GM12873 (cell line): Measurements from ENCODE around the gene ITPK1.

Experiments
- CTCF ChIP-seq: IDR thresholded peaks from 2 replicates; pipeline ENCODE4 v1.5.1; 2012; ENCODE audit warnings: low read depth, mild to moderate bottlenecking, moderate library complexity, low read length, control low read depth; ENCODE audit not compliant: insufficient read depth; ENCODE audit errors: missing control alignments

The ITPK1 gene

GRCh38 chr14:92937051-92937937 lies 178.4 kb downstream of the ITPK1 start:
- no peak for TF ChIP-seq CTCF

GRCh38 chr14:92936085-92936484 lies 179.6 kb downstream of the ITPK1 start:
- no peak for TF ChIP-seq CTCF

GRCh38 chr14:92935446-92935845 lies 180.3 kb downstream of the ITPK1 start:
- TF ChIP-seq CTCF = no peak

GRCh38 chr14:92934196-92935085 lies 181.3 kb downstream of the ITPK1 start:
- TF ChIP-seq CTCF = no peak

- TF ChIP-seq CTCF = no peak
These were observed 182.2 kb downstream of the ITPK1 start for GRCh38 chr14:92933481-92933880.

GRCh38 chr14:92932448-92933395 lies 183.0 kb downstream of the ITPK1 start:
- TF ChIP-seq CTCF = no peak
